Stimulated activated naive CD4-positive, alpha-beta T cell treated with Interleukin-2 at 50 U/mL for 16 hours (primary cell): ENCODE results near the gene CDK18.

Experiments used
- DNase-seq: peaks from one replicate; lab custom pipeline; 2025; lab: John Stamatoyannopoulos, UW

The CDK18 gene

DNA sequence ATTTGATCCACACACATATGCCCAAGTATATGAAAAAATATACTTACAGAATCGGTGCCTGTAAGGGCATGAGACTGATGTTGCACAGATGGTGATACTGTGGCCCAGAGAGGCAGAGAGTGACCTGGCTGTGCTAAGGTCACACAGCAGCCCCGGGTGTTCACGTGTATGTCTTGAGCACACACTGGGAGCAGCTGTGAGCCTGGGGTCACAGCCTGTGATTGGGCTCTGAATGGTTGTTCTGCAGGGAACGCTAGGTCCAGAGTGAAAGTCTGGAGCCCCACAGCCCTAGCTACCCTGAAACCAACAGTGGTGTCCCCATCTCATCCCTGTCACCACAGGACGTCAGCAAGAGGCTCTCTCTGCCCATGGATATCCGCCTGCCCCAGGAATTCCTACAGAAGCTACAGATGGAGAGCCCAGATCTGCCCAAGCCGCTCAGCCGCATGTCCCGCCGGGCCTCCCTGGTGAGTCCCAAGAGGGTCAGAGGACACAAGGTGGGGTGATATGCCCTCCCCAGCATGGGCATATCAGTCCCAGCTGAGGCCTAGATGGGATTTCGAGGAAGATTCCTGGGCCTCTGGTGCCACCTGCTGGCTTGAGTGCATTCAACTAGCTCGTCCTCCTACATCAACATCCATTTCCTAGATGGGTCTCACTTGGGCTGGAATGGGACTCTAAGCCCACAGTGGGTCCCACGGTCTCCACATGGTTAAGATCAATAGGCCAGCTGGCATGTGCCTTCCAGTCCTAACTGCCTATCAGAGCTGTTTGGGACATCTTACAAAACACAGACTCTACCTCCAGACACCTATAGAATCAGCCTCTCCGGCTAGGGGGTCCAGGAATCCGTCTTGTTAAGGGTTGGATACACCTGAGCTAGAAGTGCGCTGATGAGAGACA, 19.7 kb downstream of the CDK18 start:
- DNase-seq = peak; percentile 62

DNA sequence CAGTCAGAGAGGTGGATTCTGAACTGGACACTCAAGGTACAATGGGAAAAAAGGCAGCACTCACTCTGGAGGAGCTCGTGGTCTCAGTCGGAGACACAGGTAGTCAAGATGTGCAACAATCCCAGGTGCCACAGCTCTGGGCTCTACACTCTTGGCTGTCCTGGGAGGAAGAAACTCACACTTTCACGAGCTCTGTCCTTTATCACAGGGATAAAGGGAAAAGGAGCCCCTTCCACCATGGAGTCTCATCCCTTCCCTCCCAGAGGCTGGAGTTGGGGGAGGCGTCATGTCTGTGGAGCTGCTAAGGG, 20.3 kb downstream of the CDK18 start:
- DNase-seq = no peak

DNA sequence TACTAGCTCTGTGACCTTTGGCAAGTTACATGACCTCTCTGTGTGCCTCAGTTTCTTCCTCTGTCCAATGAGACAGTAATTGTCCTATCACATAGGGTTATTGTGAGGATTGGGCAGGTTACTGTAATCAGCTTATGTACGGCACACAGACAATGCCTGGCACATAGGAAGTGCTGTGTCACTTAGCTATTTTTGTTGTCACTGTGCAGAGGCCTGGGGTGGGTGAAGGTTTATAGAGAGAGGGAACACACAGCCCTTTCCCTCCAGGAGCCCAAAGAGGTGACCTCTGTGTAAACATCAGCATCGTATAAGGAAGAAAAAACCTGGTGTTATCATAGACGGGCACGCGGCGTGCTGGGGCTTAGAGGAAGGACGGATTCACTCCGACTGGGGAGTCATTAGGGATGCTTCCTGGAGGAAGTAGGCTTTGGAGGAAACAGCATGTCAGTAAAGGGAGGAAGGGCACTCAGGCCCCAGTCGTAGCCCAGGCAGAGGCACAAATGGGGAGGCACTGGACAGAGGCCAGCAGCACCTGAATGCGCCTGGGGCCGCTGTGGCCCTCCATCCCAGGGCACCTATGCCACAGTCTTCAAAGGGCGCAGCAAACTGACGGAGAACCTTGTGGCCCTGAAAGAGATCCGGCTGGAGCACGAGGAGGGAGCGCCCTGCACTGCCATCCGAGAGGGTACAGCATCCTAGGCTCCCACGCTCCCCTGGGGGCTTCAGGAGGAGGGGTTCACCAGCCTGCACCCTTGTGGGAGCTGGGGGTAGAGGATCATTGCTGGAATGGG, 21.2 kb downstream of the CDK18 start:
- no peak for DNase-seq

DNA sequence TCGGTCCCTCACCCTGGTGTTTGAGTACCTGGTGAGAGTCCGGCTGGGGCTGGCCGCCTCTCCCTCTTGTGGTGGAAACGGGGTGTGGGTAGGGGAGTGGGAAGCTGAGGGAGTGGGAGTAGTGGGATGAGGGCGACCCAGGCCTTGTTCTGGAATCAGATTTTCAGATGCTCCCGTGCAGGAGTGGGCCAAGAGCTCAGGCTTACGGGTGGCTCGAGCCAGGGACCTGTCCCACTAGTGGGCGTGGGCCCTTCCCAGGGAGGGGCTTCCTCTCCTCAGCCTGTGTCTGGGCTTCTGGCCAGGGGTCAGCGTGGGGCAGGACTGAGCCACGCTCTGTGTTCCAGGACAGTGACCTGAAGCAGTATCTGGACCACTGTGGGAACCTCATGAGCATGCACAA, 22.0 kb downstream of the CDK18 start:
- DNase-seq = no peak

DNA sequence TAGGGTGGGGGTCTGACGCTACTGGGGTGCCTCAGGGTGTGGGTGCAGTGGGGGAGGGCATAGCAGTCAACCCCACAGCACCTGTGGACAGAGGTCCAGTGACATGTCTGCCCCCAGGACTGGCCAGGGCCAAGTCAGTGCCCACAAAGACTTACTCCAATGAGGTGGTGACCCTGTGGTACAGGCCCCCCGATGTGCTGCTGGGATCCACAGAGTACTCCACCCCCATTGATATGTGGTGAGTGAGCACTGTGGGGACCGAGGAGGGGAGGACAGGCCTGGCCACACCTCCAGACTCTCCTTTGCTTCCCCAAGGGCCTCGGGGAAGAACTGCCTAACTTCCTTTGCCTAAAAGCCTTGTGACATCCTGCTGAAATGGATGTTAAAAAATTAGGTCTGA, 23.5 kb downstream of the CDK18 start:
- DNase-seq = no peak

DNA sequence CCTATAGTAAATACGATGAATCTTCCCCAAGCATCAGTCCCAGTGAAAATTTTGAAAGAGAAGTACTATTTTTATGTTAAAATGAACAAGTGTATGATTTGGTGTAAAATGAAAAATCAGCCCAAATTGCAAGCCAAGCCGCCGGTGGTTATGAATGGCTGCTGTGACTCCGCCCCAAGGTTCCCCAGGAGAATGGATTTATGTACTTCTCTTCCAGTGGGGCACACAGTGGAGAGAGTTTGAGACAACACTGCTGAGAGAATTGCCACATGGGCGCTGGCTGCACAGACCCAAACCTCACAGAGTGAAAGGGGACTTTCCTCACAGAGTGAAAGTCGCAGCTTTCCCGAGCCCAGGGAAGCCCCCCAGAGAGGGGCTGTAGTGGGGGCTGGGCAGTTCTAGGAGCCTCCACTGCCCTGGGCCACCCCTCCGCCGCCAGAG, 24.0 kb downstream of the CDK18 start:
- no peak for DNase-seq

DNA sequence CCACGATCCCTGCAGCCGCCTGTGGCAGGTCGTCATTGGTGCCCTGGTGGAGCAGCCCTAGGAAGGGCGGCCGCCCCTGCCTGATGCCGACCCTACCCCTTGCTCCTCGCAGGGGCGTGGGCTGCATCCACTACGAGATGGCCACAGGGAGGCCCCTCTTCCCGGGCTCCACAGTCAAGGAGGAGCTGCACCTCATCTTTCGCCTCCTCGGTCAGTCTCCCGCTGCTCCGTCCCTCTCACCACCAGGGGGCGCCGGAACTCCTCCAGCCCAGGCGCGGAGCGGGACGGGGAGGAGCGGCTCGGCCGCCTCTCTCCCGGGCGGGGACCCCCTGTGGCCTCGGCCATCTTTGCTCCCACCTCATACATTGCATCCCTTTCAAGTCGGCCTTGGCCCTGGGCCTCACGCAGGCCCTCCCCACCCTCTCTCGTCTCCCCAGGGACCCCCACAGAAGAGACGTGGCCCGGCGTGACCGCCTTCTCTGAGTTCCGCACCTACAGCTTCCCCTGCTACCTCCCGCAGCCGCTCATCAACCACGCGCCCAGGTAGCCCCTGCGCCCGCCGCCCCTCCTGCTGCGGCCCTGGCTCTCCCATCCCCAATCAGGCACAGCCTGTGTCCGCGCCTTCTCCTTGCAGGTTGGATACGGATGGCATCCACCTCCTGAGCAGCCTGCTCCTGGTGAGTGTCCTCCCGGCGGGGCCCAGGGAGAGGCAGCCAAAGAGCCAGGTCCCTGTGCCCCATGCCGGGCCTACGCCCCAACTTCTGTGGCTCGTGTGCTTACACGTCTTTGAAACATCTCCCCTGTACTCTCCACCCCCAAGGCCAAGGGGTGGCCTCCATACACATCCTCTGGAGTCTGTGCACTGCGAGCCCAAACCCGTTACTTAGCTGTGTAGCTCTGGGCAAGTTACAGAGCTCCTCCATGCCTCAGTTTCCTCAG, 24.7 kb downstream of the CDK18 start:
- peak; percentile 72 for DNase-seq

DNA sequence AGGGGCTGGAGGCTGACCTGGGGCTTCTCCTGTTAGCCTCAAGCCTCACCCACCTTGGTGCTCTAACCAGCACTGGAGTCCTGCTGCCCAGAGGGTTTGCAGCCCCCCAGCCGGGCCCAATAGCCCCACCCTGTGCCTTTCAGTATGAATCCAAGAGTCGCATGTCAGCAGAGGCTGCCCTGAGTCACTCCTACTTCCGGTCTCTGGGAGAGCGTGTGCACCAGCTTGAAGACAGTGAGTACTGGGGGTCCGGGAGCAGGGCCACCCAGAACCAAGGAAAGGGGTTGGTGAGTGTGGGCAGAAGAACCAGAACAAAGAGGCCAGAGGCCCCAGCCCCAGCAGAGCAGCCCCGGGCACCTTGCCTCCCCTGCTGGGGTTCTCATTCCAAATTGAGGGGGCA, 25.6 kb downstream of the CDK18 start:
- no peak for DNase-seq

DNA sequence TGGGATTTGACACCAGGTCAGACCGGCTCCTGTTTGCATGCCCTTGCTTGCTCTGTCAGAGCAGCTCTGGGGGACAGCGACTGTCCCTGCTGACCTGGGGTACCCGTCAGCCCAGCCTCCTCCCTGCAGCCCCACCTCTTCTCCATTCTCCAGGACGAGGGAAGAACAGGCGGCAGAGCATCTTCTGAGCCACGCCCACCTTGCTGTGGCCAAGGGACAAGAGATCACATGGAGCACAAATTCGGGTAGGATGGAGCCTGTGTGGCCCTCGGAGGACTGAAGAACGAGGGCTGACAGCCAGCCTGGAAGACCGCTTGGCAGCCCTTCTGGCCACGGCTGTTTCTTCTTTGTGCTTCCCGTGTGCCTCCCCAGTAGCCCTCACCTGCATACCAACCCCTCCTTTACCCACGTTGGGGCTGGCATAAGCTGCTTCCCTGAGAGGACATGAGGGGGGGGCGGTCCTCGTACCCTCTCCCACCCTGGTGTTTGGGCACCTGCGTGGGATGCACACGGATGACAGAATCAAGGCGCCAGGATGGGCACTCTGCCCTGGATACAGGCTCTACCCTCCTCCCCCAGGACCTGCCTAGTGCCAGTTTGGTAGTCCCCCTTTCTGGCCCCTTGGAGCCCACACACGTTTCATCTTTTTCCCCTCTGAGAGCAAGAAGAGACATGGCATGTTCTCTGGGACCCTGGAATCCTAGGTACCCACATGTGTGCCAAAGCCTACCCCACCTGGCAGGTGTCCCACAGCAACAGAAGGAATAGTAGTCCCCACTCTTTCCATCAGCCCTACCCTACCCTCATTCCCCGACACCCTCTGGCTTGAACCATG, 26.9 kb downstream of the CDK18 start:
- DNase-seq = no peak

DNA sequence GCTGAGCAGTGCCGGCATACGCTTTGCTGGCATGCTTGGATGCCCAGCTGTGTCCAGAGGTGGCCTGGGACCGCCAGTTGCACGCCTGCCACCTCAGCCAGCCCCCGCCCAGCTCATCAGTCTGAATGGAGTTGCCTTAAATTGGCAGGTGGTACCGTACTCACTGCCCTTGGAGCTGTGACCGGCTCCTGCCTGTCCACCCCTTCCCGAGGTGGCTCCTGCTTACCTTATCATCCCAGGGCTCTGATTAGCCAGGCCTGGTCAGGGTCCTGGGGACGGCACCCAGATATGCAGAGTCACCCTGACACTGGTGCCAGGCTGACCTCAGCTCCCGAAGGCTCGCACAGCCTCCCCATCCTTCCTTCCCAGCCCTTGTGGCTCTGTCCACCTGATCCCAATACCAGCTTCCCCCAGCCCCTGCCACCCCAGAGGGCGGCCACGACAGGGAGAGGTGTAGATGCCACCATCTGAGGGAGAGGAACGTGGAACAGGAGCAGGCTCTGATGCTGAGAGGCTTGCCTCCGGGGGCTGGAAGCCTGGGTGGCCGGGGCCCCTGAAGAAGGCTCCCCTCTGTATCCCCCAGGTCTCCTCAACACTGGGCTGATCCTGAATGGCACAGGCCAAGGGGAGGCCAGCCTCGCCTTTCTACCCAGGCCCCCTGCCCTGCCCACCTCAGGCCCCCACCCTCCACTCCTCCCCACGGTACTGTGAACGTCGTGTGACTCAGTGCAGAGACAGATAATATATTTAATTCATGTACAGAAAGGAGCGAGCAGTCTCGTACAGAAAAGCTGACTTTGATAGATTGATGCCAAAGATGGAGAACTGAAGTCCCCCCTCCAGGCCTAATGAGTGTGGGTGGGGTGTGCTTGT, 27.8 kb downstream of the CDK18 start:
- DNase-seq = no peak

DNA sequence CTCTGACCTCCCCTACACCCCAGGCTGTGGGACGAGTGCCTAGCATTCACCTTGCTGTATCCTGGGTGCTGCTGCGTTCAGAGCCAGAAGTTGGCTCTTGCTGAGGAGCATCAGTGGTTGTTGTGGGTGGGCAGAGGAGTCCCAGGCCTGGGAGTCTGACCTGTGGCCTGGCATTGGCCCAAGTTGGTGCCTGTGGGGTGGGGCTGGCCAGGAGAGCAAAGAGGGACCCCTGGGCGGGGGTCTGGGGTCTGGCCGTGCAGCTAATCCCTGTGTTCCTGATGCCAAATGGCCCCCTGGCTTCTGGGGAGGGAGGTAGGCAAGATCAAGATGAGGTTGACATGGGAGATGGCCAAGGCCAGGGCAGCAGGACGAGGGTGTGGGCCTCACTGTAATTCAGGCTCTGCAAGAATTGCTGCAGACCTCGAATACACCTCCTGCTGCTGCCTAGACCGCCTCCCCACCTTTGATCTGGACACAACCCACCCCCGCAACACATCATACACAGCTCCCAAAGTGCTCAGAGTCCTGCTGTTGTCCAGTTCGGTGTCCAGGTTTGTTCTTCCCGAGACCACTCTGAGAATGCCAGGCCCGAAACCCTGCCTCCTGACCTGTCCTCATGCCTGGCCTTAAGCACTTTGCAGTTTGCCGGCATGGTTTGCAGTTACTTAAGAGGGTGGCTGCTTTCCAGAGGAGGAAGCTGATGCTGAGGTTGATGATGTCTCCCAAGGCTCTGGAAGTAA, 28.7 kb downstream of the CDK18 start:
- DNase-seq = no peak

DNA sequence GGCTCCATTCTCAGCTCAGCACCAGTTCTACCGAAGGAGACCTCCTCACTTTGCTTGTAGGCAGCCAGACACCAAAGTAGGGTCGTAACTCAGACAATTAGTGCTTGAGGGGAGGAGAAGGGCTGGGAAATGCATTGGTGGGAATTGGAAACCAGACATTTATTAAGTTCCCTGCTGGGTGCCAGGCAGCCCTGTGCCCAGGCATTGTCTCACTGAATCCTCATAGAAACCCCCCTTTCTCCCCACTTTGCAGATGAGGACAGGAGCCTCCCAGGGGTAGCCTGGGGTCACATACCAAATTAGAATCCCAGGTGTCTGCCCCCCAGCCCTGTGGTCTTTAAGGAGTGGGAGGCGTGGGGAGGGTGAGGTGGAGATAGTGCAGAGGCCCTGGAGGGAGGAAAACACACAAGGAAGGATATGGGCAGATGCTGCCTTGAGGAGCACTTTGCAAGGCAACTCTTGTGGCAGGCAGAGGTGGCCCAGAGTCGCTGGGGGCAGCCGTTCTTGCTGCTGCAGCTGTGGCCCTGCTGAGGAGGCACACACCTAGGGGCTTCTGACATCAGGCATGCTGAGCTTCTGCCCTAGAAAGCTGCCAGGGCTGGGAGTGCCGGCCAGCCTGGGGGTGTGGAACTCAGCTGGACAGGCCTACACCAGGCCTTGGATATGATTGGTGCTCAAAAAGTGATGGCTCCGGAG, 29.4 kb downstream of the CDK18 start:
- DNase-seq = no peak

DNA sequence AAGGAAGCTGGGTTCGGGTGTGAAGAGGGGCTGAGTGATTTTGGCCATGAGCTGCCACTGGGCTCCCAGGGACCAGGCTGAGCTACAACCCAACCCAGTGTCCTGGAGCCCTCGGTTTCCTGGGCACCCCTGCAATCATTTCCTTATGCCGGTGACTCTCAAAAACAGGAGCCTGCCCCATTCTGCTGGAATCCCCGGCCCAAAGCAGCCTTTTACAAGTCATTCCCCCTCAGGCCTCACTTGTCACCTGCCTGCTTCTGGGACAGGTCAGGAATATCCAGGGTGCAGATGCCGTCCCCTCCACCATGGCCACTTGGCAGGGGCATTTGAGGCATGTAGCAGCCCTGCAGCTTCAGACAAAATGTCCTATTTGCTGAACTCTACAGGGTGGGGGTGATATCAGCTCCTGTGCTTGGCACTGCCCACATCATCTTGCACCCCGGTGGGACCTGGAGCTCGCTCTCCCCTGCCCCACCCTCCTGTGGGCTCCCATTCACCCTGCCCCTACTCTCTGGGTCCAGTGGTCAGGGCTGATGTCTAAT, 30.0 kb downstream of the CDK18 start:
- DNase-seq = no peak

DNA sequence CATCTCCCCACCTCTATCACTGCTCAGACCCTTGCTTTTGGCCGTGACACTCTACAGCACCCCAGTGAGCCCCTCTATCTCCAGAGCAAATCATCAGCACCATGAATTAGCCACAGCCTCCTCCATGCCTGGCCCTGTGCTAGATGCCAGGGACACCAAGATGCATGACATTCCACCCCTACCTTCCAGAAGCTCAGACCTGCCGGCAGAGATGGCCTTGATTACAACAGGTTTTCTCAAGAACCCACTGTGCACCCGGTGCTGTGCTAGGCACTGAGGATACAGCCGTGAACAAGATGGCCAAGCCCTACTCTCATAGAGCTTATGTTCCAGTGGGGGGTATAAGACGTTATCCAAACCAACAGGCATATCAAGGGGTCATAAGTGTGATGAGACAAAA, 30.6 kb downstream of the CDK18 start:
- DNase-seq = no peak

DNA sequence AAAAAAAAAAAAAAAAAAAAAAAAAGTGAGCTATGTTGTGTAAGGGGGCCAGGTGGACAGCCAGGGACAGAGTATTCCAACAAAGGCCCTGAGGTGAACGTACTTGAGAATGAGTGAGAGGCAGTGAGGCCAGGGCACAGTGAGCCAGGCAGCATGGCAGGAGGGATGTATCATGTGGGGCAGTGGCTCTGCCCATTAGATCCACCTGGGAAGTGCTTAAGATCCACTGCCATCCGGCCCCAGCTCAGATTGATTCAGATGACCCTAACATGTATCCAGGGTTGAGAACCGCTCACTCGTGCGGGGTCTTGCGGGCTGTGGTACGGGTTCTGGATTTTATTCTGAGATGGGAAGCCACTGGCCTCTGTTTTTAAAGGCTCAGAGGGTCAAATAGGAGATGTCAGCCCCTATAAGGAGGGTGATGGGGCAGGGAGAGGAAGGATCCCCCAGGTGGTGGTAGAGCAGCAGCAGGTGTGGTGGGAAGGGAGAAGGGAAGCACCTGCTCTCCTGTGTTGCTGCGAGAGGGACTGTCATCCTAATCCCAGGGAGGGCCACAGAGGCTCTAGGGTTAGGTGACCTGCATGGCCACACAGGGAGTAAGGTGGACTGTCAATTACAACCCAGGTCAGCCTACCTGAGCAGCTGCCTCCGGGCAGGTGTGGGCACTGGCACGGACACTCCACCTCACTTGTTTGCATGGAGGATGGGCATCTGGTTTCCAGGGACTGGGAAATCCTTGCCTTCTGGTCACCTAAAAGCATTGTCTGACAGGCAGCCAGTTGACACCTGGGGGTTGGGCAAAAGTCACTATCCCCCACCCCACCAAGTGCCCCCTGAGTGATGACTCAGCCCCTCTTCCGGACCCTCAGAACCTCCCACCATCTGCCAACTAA, 31.6 kb downstream of the CDK18 start:
- no peak for DNase-seq

DNA sequence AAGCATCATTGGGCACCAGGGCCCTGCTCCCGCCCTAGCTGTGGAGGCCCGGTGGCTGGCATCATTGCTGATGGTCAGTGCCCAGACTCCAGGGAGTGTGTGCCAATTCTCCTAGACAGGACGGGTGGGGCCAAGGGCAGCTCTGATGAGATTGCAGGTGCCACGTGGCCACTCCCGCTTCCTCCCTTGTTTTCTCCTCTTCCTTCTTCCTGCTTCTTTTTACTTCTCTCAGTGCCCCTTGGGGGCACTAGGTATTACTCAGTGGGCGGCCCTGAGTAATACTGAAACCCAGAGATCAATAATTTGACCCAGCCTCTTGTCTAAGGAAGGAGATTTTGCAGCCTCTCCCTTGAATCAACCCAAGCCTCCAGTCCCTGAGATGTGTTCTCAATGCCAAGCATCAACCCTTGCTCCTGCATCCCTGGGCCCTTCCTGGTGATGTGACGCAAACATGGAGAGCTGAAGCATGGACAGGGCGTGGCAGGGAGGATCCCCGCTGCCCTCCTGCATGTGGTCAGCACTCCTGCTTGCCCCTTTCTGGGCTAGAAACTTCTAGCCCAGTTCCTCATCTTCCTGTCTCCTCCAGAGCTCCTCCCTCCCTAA, 32.4 kb downstream of the CDK18 start:
- no peak for DNase-seq

DNA sequence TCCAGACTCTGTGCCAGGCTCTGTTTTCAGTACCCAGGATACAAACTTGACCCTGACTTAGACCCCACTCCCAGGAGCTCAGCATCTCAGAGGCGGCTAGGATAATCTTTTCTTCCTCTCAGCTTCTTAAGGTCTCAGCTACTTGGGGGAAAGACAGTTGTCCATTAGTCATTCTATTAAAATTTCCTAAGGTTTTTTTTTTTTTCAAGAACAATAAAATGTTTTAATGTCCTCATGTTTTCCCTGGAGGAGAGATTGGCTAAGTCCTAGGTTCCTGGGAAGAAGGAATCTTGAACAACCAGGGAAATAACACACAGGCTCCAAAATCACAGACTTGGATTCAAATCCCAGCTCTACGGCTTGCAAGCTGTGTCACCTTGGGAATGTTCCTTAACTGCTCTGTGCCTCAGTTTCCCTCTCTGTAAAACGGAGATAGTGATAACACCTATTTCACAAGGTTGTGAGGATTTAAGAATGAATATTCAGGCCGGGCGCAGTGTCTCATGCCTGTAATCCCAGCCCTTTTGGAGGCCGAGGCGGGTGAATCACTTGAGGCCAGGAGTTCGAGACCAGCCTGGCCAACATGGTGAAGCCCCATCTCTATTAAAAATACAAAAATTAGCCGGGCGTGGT, 33.0 kb downstream of the CDK18 start:
- DNase-seq = no peak
